GM12874 (cell line): ENCODE results near the gene FGF14.

Experiments used
- CTCF ChIP-seq: IDR thresholded peaks from 2 replicates; pipeline ENCODE4 v1.5.1; 2011; ENCODE audit warnings: low read depth, mild to moderate bottlenecking, control low read depth, low read length, moderate library complexity; ENCODE audit not compliant: insufficient read depth

FGF14 gene

GRCh38 chr13:102401766-102402165, at the start of gene FGF14:
Gene FGF14 (minus strand): TSS chr13:102402048.
- no peak for TF ChIP-seq CTCF

- no peak for TF ChIP-seq CTCF
These were observed 41.4 kb upstream of the FGF14 start for GRCh38 chr13:102443249-102443648.

- no peak for TF ChIP-seq CTCF
These were observed 39.2 kb upstream of the FGF14 start for GRCh38 chr13:102441085-102441484.

GRCh38 chr13:102440259-102440936, 38.5 kb upstream of the FGF14 start:
- TF ChIP-seq CTCF, result no peak

GRCh38 chr13:102422690-102423089, 20.8 kb upstream of the FGF14 start:
- no peak for TF ChIP-seq CTCF

- TF ChIP-seq CTCF, result no peak
These were observed 3.8 kb upstream of the FGF14 start for GRCh38 chr13:102405499-102406100.

GRCh38 chr13:102402290-102402689, 442 bp upstream of the FGF14 start:
- TF ChIP-seq CTCF, result no peak
